ENCODE results near the gene MRFAP1.

MRFAP1 gene

DNA sequence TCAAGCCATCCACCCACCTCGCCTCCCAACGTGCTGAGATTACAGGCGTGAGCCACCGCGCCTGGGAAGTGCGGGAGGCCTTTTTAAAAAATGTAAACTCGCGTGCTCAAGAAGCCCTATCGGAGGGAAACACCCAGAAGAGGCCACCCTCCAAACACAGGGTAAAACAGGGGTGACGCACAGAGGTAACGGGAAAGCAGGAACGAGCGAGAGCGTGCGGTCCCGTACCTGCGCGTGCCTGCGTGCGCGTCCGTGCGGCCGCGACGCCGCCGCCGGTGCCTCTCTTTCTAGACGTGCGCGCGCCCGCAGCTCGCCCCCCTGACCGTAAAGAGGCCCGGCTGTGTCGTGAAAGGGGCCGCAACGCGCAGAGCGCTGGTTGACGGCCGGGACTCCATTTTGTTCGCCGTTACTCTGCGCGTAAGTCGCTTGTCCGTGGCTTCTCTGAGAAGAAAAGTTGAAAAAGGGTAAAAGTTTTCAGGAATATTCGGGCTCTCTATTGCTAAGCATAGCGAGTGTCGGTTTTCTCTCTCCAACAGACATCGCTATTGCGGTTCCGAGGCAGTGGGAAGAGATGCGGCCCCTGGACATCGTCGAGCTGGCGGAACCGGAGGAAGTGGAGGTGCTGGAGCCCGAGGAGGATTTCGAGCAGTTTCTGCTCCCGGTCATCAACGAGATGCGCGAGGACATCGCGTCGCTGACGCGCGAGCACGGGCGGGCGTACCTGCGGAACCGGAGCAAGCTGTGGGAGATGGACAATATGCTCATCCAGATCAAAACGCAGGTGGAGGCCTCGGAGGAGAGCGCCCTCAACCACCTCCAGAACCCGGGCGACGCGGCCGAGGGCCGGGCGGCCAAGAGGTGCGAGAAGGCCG is at the start of gene MRFAP1:
TSS of gene MRFAP1 (plus strand) at position 394 of the 872 bp plus-strand sequence. CDS start at position 572, 178 bp downstream.
- TF ChIP-seq, protein P1, sequence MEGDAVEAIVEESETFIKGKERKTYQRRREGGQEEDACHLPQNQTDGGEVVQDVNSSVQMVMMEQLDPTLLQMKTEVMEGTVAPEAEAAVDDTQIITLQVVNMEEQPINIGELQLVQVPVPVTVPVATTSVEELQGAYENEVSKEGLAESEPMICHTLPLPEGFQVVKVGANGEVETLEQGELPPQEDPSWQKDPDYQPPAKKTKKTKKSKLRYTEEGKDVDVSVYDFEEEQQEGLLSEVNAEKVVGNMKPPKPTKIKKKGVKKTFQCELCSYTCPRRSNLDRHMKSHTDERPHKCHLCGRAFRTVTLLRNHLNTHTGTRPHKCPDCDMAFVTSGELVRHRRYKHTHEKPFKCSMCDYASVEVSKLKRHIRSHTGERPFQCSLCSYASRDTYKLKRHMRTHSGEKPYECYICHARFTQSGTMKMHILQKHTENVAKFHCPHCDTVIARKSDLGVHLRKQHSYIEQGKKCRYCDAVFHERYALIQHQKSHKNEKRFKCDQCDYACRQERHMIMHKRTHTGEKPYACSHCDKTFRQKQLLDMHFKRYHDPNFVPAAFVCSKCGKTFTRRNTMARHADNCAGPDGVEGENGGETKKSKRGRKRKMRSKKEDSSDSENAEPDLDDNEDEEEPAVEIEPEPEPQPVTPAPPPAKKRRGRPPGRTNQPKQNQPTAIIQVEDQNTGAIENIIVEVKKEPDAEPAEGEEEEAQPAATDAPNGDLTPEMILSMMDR (IDR thresholded peaks at IDR 0.05; ENCODE audit: low read depth, low read length): no peak
- in situ Hi-C loops (cut with HindIII; ENCODE audit: low sequenced_read_pairs): no loop called here
- H3K4me3 ChIP-seq (ENCODE audit: low read depth, low read length): peak within 1 kb of the TSS; percentile 87
- DNase-seq (ENCODE audit: low read depth, low spot score): peak; percentile 97

DNA sequence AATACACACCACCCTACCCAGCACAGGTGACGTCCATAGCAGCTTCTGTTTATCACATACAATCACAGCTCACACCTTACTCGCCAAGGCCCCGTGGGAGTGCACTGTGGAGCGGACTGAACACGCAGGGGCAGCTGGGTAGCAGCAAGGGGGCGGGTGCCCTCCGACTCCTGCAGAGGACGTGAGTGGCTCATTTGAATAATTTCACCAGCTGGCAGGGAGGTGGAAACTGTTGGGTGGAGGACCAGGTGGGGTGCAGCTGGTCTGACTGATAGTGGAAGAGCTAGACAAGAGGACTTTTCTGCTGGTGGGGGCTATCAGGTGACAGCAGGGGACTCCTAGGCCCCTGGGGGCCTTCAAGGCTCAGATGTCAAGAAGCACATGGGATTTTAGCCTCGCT is 49.2 kb upstream of the MRFAP1 start:
- in situ Hi-C loops (cut with HindIII; ENCODE audit: low sequenced_read_pairs): no loop called here
- H3K4me3 ChIP-seq (ENCODE audit: low read depth, low read length): no peak overlapping the region
- no peak for DNase-seq (ENCODE audit: low read depth, low spot score)
- TF ChIP-seq, protein P1 (IDR thresholded peaks at IDR 0.05; ENCODE audit: low read depth, low read length): no peak

DNA sequence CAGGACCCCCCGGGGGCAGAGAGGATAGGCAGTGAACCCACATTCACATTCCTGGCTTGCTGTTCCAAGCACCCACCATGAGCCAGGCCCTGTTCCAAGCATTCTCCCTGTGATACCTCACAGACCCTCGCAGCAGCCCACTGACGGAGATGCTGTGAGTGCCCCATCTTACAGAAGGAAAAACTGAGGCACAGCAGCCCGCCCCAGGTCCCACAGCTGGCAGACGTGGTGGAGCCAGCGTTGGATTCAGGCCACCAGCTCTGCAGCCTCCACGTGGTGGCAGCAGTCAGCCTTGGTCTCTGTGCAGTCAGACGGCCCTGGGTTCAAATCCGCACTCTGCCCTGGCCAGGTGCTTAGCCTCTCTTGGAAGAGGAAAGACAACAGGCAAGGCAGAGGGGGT is 48.7 kb upstream of the MRFAP1 start:
- in situ Hi-C loops (cut with HindIII; ENCODE audit: low sequenced_read_pairs): no loop called here
- TF ChIP-seq, protein P1 (IDR thresholded peaks at IDR 0.05; ENCODE audit: low read depth, low read length): no peak

DNA sequence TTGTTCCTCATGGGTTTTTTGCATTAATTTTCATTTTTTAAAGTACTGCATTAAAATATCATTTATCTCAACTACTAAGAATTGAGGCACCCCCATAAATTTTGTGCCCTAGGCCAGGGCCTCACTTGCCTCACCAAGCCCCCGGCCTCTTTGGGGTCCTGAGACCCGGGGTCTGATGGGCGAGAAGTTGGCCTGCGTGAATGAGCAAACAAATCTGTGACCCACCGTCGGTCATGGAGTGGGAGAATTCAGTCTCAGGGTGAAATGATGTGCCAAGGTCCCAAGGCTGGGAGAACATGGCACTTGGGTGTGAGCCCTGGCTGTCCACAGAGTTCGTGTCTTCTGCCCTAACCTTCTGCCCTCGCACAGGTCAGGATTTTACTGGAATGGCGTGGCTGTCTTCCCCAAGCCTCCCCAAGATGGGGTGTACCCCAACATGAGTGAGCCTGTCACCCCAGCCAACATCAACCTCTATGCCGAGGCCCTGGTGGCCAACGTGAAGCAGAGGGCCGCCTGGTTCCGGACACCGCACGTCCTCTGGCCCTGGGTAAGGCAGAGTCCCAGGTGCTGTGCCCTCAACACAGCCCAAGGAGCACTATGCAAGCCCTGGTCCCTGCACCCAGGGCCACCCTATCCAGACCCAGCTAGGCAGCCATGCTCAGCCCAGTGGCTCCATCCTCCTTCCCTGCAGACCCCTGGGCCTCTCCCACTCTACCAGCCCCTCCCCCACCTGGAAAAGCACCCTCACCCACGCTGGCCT is 47.5 kb upstream of the MRFAP1 start:
- TF ChIP-seq, protein P1 (IDR thresholded peaks at IDR 0.05; ENCODE audit: low read depth, low read length): no peak
- DNase-seq (ENCODE audit: low read depth, low spot score): no peak
- in situ Hi-C loops (cut with HindIII; ENCODE audit: low sequenced_read_pairs): no loop called here
- no peak overlapping the region for H3K4me3 ChIP-seq (ENCODE audit: low read depth, low read length)

More for the DNA sequence above, 48.7 kb upstream of the MRFAP1 start:
- no peak for DNase-seq (ENCODE audit: low read depth, low spot score)
- H3K4me3 ChIP-seq (ENCODE audit: low read depth, low read length): no peak overlapping the region

DNA sequence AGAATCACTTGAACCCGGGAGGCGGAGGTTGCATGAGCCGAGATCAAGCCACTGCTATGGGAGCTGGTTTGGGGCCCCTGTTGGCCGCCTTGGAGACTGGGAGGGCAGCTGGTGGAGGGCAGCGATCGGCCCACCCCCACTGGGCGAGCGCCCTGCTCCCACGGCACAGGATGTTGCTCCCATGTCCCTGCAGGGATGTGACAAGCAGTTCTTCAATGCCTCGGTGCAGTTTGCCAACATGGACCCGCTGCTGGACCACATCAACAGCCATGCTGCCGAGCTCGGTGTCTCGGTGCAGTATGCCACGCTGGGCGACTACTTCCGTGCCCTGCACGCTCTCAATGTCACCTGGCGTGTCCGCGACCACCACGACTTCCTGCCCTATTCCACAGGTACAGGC is 46.1 kb upstream of the MRFAP1 start:
- no peak overlapping the region for H3K4me3 ChIP-seq (ENCODE audit: low read depth, low read length)
- in situ Hi-C loops (cut with HindIII; ENCODE audit: low sequenced_read_pairs): no loop called here
- TF ChIP-seq, protein P1 (IDR thresholded peaks at IDR 0.05; ENCODE audit: low read depth, low read length): no peak
- DNase-seq (ENCODE audit: low read depth, low spot score): no peak

DNA sequence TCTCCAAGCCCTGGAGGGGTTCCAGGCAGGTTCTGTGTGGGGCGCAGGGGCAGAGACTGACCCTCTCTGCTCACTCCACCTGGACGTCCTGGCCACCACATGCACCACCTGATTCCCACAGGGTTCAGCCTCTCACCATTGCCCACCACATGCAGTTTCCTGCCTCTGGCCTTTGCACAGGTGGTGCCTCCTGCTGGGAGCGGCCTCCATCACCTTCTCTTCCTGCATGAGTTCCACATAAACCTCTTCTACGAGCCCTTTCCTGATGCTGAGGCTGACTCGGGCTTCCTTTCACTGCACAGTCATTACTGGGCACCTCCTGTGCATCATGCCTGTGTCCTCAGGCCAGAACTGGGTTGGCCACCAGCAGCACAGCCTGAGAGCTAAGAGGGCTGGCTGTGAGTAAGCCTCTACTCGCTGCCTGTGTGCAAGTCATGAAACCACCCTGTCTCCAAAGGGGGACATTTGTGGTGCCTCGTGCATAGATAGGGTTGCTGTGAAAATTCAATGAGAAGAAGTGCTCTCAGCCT is 45.6 kb upstream of the MRFAP1 start:
- TF ChIP-seq, protein P1 (IDR thresholded peaks at IDR 0.05; ENCODE audit: low read depth, low read length): no peak
- no peak overlapping the region for H3K4me3 ChIP-seq (ENCODE audit: low read depth, low read length)
- in situ Hi-C loops (cut with HindIII; ENCODE audit: low sequenced_read_pairs): no loop called here
- DNase-seq (ENCODE audit: low read depth, low spot score): no peak

Data from astrocyte of the spinal cord (primary cell).